WTC11 (cell line): ENCODE measurements around the gene PTGS1. TPM values are rescaled to one million over a fixed set of nuclear protein-coding genes. Genes with fewer than 3 reads are reported as not detected.
A peak's percentile ranks its signal among the peaks of the same experiment; 100 is the strongest.

ENCODE experiments used
- ATAC-seq: fragments of 200-7000 bp; cut with Tn5 transposase; 2 replicates; pipeline ENCODE4 v1.10.0; 2021; ENCODE audit warnings: mild to moderate bottlenecking, moderate library complexity
- CTCF ChIA-PET: fragments of 300-600 bp; sonication (Branson Sonifier 250); formaldehyde crosslinking; loops from one replicate; lab custom pipeline; 2021; ENCODE audit warnings: antibody characterized with exemption; lab: Charles Lee
- POLR2A ChIA-PET: fragments of 350-600 bp; sonication (Branson Sonifier 250); formaldehyde crosslinking; loops from one replicate; lab custom pipeline; 2021; ENCODE audit warnings: antibody characterized with exemption; lab: Charles Lee
- DNase-seq: peaks from one replicate; pipeline ENCODE4 v3.0.0; 2021; ENCODE audit warnings: low spot score
- H3K27ac Mint-ChIP-seq: 2 replicates; pipeline ENCODE4 v1.8.0; 2021; ENCODE audit warnings: mixed read lengths
- H3K27me3 Mint-ChIP-seq: 2 replicates; pipeline ENCODE4 v1.8.0; 2021; ENCODE audit warnings: low read depth, mild to moderate bottlenecking, moderate library complexity, mixed read lengths
- H3K36me3 Mint-ChIP-seq: 2 replicates; pipeline ENCODE4 v1.8.0; 2021; ENCODE audit warnings: mixed read lengths
- H3K4me1 Mint-ChIP-seq: 2 replicates; pipeline ENCODE4 v1.8.0; 2022; ENCODE audit warnings: mixed read lengths
- H3K4me3 Mint-ChIP-seq: 2 replicates; pipeline ENCODE4 v1.8.0; 2021; ENCODE audit warnings: mild to moderate bottlenecking, moderate library complexity, mixed read lengths
- H3K9me3 Mint-ChIP-seq: 2 replicates; pipeline ENCODE4 v1.8.0; 2021; ENCODE audit warnings: mixed read lengths
- ATF2 ChIP-seq: sonication (generic); formaldehyde crosslinking; IDR thresholded peaks from 2 replicates; pipeline ENCODE4 v1.8.1; 2022; ENCODE audit warnings: low read depth, missing genetic modification reagents, borderline replicate concordance
- ATF6 ChIP-seq: sonication (generic); formaldehyde crosslinking; IDR thresholded peaks from 2 replicates; pipeline ENCODE4 v1.8.1; 2023; ENCODE audit warnings: mild to moderate bottlenecking, missing genetic modification reagents
- CREB1 ChIP-seq: sonication (generic); formaldehyde crosslinking; IDR thresholded peaks from 2 replicates; pipeline ENCODE4 v1.8.0; 2023; ENCODE audit warnings: mild to moderate bottlenecking, missing genetic modification reagents
- CTCF ChIP-seq: fragments of 200-600 bp; IDR thresholded peaks from 2 replicates; pipeline ENCODE4 v1.8.0; 2022; ENCODE audit warnings: antibody characterized with exemption
- FOXJ3 ChIP-seq: sonication (generic); formaldehyde crosslinking; IDR thresholded peaks from 2 replicates; pipeline ENCODE4 v1.9.0; 2021; ENCODE audit warnings: missing genetic modification reagents, mild to moderate bottlenecking, borderline replicate concordance
- FOXP1 ChIP-seq: sonication (generic); formaldehyde crosslinking; IDR thresholded peaks from 2 replicates; pipeline ENCODE4 v1.8.0; 2022; ENCODE audit warnings: missing genetic modification reagents, mild to moderate bottlenecking, moderate library complexity, borderline replicate concordance
- GABPB1 ChIP-seq: sonication (generic); formaldehyde crosslinking; IDR thresholded peaks from 2 replicates; pipeline ENCODE4 v1.8.1; 2023; ENCODE audit warnings: mild to moderate bottlenecking, missing genetic modification reagents
- GTF2I ChIP-seq: fragments of 250-450 bp; sonication (Bioruptor Pico); conservative IDR thresholded peaks from 2 replicates; pipeline ENCODE4 v1.4.0; 2021; ENCODE audit warnings: mild to moderate bottlenecking
- IRF2 ChIP-seq: sonication (generic); formaldehyde crosslinking; IDR thresholded peaks from 2 replicates; pipeline ENCODE4 v1.8.0; 2022; ENCODE audit warnings: low read depth, missing genetic modification reagents, borderline replicate concordance
- JAZF1 ChIP-seq: fragments of 250-450 bp; sonication (Bioruptor Pico); IDR thresholded peaks from 2 replicates; pipeline ENCODE4 v1.9.0; 2021; ENCODE audit warnings: moderate library complexity, mild to moderate bottlenecking, inconsistent platforms
- NFYB ChIP-seq: sonication (generic); formaldehyde crosslinking; conservative IDR thresholded peaks from 2 replicates; pipeline ENCODE4 v1.8.0; 2022; ENCODE audit warnings: low read depth, missing genetic modification reagents
- NR3C1 ChIP-seq: sonication (generic); formaldehyde crosslinking; conservative IDR thresholded peaks from 2 replicates; pipeline ENCODE4 v1.8.1; 2023; ENCODE audit warnings: low read depth, mild to moderate bottlenecking, missing genetic modification reagents
- SP1 ChIP-seq: sonication (generic); formaldehyde crosslinking; conservative IDR thresholded peaks from 2 replicates; pipeline ENCODE4 v1.8.1; 2022; ENCODE audit warnings: missing genetic modification reagents
- TCF7 ChIP-seq: sonication (generic); formaldehyde crosslinking; IDR thresholded peaks from 2 replicates; pipeline ENCODE4 v1.8.0; 2022; ENCODE audit warnings: mild to moderate bottlenecking, low read depth, missing genetic modification reagents, moderate library complexity
- ZBTB43 ChIP-seq: sonication (generic); formaldehyde crosslinking; IDR thresholded peaks from 2 replicates; pipeline ENCODE4 v1.8.1; 2023; ENCODE audit warnings: mild to moderate bottlenecking, missing genetic modification reagents
- ZNF121 ChIP-seq: sonication (generic); formaldehyde crosslinking; IDR thresholded peaks from 2 replicates; pipeline ENCODE4 v1.8.0; 2023; ENCODE audit warnings: missing genetic modification reagents
- ZNF232 ChIP-seq: sonication (generic); formaldehyde crosslinking; IDR thresholded peaks from 2 replicates; pipeline ENCODE4 v1.8.0; 2022; ENCODE audit warnings: mild to moderate bottlenecking, missing genetic modification reagents
- ZNF532 ChIP-seq: fragments of 250-450 bp; sonication (Bioruptor Pico); IDR thresholded peaks from 2 replicates; pipeline ENCODE4 v1.9.0; 2021; ENCODE audit warnings: mild to moderate bottlenecking, borderline replicate concordance
- total RNA-seq: library from RNA; stranded (reverse); gene quantifications from 3 replicates; pipeline ENCODE4 v1.2.3, GENCODE V29; 2021

Gene PTGS1
- total RNA-seq, 1 experiment from 2014 or later: 1.0 TPM

- H3K36me3 Mint-ChIP-seq: 0 out of 2 replicates have a peak, but pooled peaks cover 3% of the 10 kb centered on the region
- TF ChIP-seq FOXJ3: no peak
- TF ChIP-seq ZNF232 (CRISPR knock-in tag): no peak
- TF ChIP-seq ZBTB43 (CRISPR knock-in tag): no peak
- peaks cover 4% of the 10 kb centered on the region for H3K9me3 Mint-ChIP-seq
- CTCF ChIA-PET: interaction anchor here (1.0 to 8.8 kb wide), 4 partner anchors 8 to 251 kb away, joined by 3 to 366 read pairs (median 58); no protein-coding TSS in a partner anchor
- no peak overlapping the region for H3K27ac Mint-ChIP-seq
- H3K4me3 Mint-ChIP-seq: no peak overlapping the region
- peaks cover 16% of the 10 kb centered on the region for H3K4me1 Mint-ChIP-seq
- ATAC-seq (no peak), DNase-seq (no peak)
- POLR2A ChIA-PET: no interaction called here
- peaks cover 38% of the 10 kb centered on the region for H3K27me3 Mint-ChIP-seq
Observed at GRCh38 chr9:122349201-122349600, 21.6 kb upstream of the PTGS1 start.

- Mint-ChIP-seq H3K27ac (no peak overlapping the region), H3K36me3 (0 out of 2 replicates have a peak, but pooled peaks cover 3% of the 10 kb centered on the region), H3K9me3 (peaks cover 4% of the 10 kb centered on the region), H3K27me3 (peaks cover 34% of the 10 kb centered on the region), H3K4me3 (no peak overlapping the region), H3K4me1 (peaks cover 20% of the 10 kb centered on the region)
- DNase-seq: peak; percentile 90
- TF ChIP-seq FOXP1 (CRISPR knock-in tag) (no peak), TCF7 (CRISPR knock-in tag) (no peak), CTCF (peak; percentile 86), GTF2I (CRISPR knock-in tag) (no peak), ATF6 (CRISPR knock-in tag) (no peak), ZNF232 (CRISPR knock-in tag) (0 out of 2 replicates have a peak, but pooled peaks have one; percentile 29), NFYB (CRISPR knock-in tag) (no peak), GABPB1 (CRISPR knock-in tag) (no peak), ZNF121 (CRISPR knock-in tag) (peak; percentile 99)
- ChIA-PET CTCF (interaction anchor here (0.6 to 8.8 kb wide), 54 partner anchors 10 to 655 kb away, joined by 3 to 366 read pairs (median 6); partner anchors contain the start of genes LHX6, MORN5, MRRF and NDUFA8), POLR2A (interaction anchor here (1.1 kb wide), 1 partner anchor 251 kb away, joined by 4 read pairs; no protein-coding TSS in a partner anchor)
- peak; percentile 77 for ATAC-seq
Observed at GRCh38 chr9:122350577-122351355, 20.1 kb upstream of the PTGS1 start.

- H3K27ac Mint-ChIP-seq: no peak overlapping the region; the same call in 1 of the 2 replicates
- no peak for ATAC-seq
- ChIA-PET CTCF (interaction anchor here (0.6 to 2.4 kb wide), 11 partner anchors 12 to 259 kb away, joined by 3 to 28 read pairs (median 3); no protein-coding TSS in a partner anchor), POLR2A (no interaction called here)
- H3K9me3 Mint-ChIP-seq: peaks cover 16% of the 10 kb centered on the region
- no peak overlapping the region for H3K4me3 Mint-ChIP-seq
- 0 out of 2 replicates have a peak, but pooled peaks cover 3% of the 10 kb centered on the region for H3K36me3 Mint-ChIP-seq
- H3K4me1 Mint-ChIP-seq: peaks cover 4% of the 10 kb centered on the region; the same call in 1 of the 2 replicates
- no peak for DNase-seq
- peaks cover 12% of the 10 kb centered on the region; the same call in 1 of the 2 replicates for H3K27me3 Mint-ChIP-seq
- TF ChIP-seq JAZF1 (CRISPR knock-in tag): no peak
- TF ChIP-seq ZNF532: no peak
- no peak for TF ChIP-seq GTF2I (CRISPR knock-in tag)
- TF ChIP-seq NR3C1: no peak
- no peak for TF ChIP-seq SP1
- no peak for TF ChIP-seq IRF2 (CRISPR knock-in tag)
- TF ChIP-seq TCF7 (CRISPR knock-in tag): no peak
- no peak for TF ChIP-seq ATF2 (CRISPR knock-in tag)
- TF ChIP-seq CREB1 (CRISPR knock-in tag): no peak
Observed at GRCh38 chr9:122354536-122355199, 16.2 kb upstream of the PTGS1 start.
